ENCODE results near the gene TLL2. TPM values are rescaled to one million over a fixed set of nuclear protein-coding genes. Genes with fewer than 3 reads are reported as not detected.

The TLL2 gene
- total RNA-seq, 1 experiment from 2014 or later = 9.1 TPM

DNA sequence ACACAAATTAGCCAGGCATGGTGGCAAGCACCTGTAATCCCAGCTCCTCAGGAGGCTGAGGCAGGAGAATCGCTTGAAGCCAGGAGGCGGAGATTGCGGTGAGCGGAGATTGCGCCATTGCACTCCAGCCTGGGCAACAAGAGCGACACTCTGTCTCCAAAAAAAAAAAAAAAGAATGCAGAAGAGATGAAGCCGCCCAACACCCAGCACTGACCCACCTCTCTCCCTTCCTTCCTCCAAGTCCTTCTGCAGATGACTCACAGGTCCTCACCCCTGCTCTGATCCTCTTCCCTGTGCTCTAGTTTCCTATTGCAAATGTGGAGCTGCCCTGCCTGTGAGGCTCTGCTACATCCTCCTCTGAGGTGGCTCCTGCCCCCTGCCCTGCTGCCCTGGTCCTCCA is 132.9 kb downstream of the TLL2 start (continued):
- TF ChIP-seq ATF1 (CRISPR knock-in tag; IDR thresholded peaks at IDR 0.05) = no peak
- TF ChIP-seq, protein P1, sequence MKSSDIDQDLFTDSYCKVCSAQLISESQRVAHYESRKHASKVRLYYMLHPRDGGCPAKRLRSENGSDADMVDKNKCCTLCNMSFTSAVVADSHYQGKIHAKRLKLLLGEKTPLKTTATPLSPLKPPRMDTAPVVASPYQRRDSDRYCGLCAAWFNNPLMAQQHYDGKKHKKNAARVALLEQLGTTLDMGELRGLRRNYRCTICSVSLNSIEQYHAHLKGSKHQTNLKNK (CRISPR knock-in tag; IDR thresholded peaks at IDR 0.05) = no peak
- no peak for TF ChIP-seq ZNF317 (CRISPR knock-in tag; IDR thresholded peaks at IDR 0.05; ENCODE audit: borderline replicate concordance, low read depth)
- TF ChIP-seq AFF4 (CRISPR knock-in tag; IDR thresholded peaks at IDR 0.05; ENCODE audit: borderline replicate concordance) = no peak
- TF ChIP-seq JAZF1 (CRISPR knock-in tag; IDR thresholded peaks at IDR 0.05) = no peak

DNA sequence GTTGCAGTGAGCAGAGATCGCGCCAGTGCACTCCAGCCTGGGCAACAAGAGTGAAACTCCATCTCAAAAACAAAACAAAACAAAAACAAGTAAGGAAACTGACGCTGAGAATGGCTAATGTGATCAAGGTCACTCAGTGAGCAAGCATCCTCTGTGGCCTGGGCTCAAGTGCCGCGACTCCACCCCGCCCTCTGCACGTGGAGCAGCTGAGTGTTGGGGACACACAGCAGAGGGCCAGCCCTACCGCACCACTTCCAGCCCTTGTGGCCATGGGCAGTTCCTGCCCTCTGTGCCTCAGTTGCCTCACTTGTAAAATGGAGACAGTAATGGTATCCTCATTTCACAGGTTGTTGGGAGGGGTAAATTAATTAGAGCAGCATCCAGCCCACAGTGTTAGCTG is 134.0 kb downstream of the TLL2 start:
- CTCF ChIA-PET = interaction anchor here (2.3 kb wide), 1 partner anchor 34 kb away, joined by 5 read pairs; no protein-coding TSS in a partner anchor
- POLR2A ChIA-PET = no interaction called here
- Mint-ChIP-seq H3K36me3 (no peaks in the 10 kb centered on the region), H3K4me3 (no peak overlapping the region), H3K9me3 (no peaks in the 10 kb centered on the region), H3K27me3 (ENCODE audit: low read depth) (peaks cover 3% of the 10 kb centered on the region; the same call in 1 of the 2 replicates), H3K4me1 (peaks cover 9% of the 10 kb centered on the region), H3K27ac (no peak overlapping the region)
- DNase-seq (ENCODE audit: low spot score) = no peak
- no peak for ATAC-seq
- TF ChIP-seq, protein P2, sequence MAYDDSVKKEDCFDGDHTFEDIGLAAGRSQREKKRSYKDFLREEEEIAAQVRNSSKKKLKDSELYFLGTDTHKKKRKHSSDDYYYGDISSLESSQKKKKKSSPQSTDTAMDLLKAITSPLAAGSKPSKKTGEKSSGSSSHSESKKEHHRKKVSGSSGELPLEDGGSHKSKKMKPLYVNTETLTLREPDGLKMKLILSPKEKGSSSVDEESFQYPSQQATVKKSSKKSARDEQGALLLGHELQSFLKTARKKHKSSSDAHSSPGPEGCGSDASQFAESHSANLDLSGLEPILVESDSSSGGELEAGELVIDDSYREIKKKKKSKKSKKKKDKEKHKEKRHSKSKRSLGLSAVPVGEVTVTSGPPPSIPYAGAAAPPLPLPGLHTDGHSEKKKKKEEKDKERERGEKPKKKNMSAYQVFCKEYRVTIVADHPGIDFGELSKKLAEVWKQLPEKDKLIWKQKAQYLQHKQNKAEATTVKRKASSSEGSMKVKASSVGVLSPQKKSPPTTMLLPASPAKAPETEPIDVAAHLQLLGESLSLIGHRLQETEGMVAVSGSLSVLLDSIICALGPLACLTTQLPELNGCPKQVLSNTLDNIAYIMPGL (CRISPR knock-in tag; IDR thresholded peaks at IDR 0.05) = no peak
- TF ChIP-seq IRF2 (CRISPR knock-in tag; IDR thresholded peaks at IDR 0.05; ENCODE audit: borderline replicate concordance, low read depth) = no peak
- TF ChIP-seq, protein P3, sequence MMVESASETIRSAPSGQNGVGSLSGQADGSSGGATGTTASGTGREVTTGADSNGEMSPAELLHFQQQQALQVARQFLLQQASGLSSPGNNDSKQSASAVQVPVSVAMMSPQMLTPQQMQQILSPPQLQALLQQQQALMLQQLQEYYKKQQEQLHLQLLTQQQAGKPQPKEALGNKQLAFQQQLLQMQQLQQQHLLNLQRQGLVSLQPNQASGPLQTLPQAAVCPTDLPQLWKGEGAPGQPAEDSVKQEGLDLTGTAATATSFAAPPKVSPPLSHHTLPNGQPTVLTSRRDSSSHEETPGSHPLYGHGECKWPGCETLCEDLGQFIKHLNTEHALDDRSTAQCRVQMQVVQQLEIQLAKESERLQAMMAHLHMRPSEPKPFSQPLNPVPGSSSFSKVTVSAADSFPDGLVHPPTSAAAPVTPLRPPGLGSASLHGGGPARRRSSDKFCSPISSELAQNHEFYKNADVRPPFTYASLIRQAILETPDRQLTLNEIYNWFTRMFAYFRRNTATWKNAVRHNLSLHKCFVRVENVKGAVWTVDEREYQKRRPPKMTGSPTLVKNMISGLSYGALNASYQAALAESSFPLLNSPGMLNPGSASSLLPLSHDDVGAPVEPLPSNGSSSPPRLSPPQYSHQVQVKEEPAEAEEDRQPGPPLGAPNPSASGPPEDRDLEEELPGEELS (CRISPR knock-in tag; IDR thresholded peaks at IDR 0.05) = no peak
- TF ChIP-seq ZBTB21 (CRISPR knock-in tag; IDR thresholded peaks at IDR 0.05; ENCODE audit: borderline replicate concordance) = no peak
- no peak for TF ChIP-seq CDX4 (CRISPR knock-in tag; IDR thresholded peaks at IDR 0.05; ENCODE audit: borderline replicate concordance)
- TF ChIP-seq, protein P4, sequence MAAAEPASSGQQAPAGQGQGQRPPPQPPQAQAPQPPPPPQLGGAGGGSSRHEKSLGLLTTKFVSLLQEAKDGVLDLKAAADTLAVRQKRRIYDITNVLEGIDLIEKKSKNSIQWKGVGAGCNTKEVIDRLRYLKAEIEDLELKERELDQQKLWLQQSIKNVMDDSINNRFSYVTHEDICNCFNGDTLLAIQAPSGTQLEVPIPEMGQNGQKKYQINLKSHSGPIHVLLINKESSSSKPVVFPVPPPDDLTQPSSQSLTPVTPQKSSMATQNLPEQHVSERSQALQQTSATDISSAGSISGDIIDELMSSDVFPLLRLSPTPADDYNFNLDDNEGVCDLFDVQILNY (CRISPR knock-in tag; IDR thresholded peaks at IDR 0.05) = no peak
- TF ChIP-seq ZSCAN18 (CRISPR knock-in tag; IDR thresholded peaks at IDR 0.05) = no peak
- no peak for TF ChIP-seq ATF1 (CRISPR knock-in tag; IDR thresholded peaks at IDR 0.05)
- no peak for TF ChIP-seq ZBTB43 (CRISPR knock-in tag; IDR thresholded peaks at IDR 0.05)
- TF ChIP-seq, protein P5, sequence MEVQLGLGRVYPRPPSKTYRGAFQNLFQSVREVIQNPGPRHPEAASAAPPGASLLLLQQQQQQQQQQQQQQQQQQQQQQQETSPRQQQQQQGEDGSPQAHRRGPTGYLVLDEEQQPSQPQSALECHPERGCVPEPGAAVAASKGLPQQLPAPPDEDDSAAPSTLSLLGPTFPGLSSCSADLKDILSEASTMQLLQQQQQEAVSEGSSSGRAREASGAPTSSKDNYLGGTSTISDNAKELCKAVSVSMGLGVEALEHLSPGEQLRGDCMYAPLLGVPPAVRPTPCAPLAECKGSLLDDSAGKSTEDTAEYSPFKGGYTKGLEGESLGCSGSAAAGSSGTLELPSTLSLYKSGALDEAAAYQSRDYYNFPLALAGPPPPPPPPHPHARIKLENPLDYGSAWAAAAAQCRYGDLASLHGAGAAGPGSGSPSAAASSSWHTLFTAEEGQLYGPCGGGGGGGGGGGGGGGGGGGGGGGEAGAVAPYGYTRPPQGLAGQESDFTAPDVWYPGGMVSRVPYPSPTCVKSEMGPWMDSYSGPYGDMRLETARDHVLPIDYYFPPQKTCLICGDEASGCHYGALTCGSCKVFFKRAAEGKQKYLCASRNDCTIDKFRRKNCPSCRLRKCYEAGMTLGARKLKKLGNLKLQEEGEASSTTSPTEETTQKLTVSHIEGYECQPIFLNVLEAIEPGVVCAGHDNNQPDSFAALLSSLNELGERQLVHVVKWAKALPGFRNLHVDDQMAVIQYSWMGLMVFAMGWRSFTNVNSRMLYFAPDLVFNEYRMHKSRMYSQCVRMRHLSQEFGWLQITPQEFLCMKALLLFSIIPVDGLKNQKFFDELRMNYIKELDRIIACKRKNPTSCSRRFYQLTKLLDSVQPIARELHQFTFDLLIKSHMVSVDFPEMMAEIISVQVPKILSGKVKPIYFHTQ (CRISPR knock-in tag; IDR thresholded peaks at IDR 0.05) = no peak
- TF ChIP-seq NFE2L1 (CRISPR knock-in tag; IDR thresholded peaks at IDR 0.05) = no peak
- no peak for TF ChIP-seq TCF7 (CRISPR knock-in tag; IDR thresholded peaks at IDR 0.05; ENCODE audit: low read depth)
- no peak for TF ChIP-seq MAX (CRISPR knock-in tag; IDR thresholded peaks at IDR 0.05)

All from WTC11 (cell line).